ENCODE results near the gene C9orf85.
A peak's percentile ranks its signal among the peaks of the same experiment; 100 is the strongest.

The C9orf85 gene, protein sequence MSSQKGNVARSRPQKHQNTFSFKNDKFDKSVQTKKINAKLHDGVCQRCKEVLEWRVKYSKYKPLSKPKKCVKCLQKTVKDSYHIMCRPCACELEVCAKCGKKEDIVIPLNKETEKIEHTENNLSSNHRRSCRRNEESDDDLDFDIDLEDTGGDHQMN

DNA sequence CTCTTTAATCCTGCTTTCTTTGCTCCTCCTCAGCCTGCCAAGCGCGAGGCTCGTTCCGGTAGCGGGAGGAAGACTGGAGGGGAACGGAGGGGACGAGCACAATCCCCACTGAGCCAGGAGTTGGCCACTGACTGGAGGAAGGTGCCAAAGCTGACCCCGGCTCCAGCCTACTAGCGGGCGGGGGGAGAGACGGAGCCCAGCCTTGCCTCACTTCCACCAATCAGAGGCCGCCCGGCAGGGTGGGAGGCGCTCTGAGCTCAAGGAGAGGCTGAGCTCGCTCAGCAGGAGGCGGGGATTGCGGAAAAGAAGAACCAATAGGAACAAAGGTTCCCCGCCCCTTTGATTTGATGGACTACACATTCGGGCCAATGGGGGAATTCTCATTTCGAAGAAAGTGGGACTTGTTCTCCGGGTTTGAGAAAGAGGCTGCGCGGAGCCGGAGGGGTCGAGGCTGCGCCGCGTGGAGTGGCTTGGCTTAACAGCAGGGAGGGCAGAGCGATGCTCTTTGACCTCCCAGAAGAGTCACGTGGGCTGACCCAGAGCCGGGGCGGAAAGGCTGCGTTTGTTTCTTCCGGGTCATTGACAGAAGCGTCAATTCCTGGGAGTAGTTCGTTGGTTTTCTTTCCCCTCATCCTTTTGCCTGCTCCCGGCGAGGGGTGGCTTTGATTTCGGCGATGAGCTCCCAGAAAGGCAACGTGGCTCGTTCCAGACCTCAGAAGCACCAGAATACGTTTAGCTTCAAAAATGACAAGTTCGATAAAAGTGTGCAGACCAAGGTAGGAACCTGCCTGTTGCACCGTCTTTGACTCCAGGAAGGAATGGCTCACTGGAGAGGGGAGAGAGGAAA is at the start of gene C9orf85, which contains the start of gene ABHD17B:
C9orf85 (plus strand) TSS at position 579 of the 847 bp plus-strand sequence; CDS start at position 675, 96 bp downstream.
ABHD17B (minus strand) TSS at position 133 of the 847 bp plus-strand sequence. CDS start 36,113 bp downstream, outside the sequence.
- H3K4me3 ChIP-seq (ENCODE audit: low read depth, low read length): peak within 1 kb of the TSS; percentile 90
- TF ChIP-seq, protein P1, sequence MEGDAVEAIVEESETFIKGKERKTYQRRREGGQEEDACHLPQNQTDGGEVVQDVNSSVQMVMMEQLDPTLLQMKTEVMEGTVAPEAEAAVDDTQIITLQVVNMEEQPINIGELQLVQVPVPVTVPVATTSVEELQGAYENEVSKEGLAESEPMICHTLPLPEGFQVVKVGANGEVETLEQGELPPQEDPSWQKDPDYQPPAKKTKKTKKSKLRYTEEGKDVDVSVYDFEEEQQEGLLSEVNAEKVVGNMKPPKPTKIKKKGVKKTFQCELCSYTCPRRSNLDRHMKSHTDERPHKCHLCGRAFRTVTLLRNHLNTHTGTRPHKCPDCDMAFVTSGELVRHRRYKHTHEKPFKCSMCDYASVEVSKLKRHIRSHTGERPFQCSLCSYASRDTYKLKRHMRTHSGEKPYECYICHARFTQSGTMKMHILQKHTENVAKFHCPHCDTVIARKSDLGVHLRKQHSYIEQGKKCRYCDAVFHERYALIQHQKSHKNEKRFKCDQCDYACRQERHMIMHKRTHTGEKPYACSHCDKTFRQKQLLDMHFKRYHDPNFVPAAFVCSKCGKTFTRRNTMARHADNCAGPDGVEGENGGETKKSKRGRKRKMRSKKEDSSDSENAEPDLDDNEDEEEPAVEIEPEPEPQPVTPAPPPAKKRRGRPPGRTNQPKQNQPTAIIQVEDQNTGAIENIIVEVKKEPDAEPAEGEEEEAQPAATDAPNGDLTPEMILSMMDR (conservative IDR thresholded peaks at IDR 0.05; ENCODE audit: low read depth, low read length): no peak
- peak; percentile 100 for DNase-seq (ENCODE audit: low read depth)

DNA sequence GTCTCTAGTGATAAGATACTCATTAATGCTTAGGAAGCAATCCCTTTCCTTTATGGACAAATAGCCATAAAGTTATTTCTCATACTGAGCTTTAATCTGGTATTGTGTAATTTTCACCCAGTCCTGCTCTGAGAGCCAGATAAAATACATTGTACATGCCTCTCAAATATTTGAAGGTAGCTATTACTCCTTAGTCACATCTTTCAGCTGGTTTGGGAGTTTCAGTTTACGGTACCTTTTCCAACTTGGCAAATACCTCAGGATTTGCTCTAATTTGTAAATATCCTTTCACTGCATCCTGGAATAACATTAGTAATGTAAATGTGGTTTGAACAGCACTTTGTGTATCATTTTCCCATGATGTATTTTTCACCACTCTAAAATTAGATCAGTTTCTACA is 47.8 kb upstream of the C9orf85 start:
- no peak overlapping the region for H3K4me3 ChIP-seq (ENCODE audit: low read depth, low read length)
- peak; percentile 43 for DNase-seq (ENCODE audit: low read depth)
- TF ChIP-seq, protein P1 (conservative IDR thresholded peaks at IDR 0.05; ENCODE audit: low read depth, low read length): no peak

DNA sequence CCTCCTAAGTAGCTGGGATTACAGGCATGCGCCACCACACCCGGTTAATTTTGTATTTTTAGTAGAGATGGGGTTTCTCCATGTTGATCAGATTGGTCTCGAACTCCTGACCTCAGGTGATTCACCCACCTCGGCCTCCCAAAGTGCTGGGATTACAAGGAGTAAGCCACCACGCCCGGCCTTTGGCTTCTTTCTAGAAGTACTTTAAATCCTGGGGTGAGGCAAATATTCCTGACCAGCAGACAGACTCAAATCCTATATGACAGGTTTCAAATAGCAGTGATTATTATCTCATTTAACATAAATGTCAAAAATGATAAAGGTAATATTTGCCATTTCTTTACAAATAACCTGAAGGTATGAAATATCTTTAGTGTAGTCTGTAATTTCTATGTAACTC is 36.1 kb upstream of the C9orf85 start:
- TF ChIP-seq, protein P1 (conservative IDR thresholded peaks at IDR 0.05; ENCODE audit: low read depth, low read length): no peak
- no peak for DNase-seq (ENCODE audit: low read depth)
- H3K4me3 ChIP-seq (ENCODE audit: low read depth, low read length): no peak overlapping the region

DNA sequence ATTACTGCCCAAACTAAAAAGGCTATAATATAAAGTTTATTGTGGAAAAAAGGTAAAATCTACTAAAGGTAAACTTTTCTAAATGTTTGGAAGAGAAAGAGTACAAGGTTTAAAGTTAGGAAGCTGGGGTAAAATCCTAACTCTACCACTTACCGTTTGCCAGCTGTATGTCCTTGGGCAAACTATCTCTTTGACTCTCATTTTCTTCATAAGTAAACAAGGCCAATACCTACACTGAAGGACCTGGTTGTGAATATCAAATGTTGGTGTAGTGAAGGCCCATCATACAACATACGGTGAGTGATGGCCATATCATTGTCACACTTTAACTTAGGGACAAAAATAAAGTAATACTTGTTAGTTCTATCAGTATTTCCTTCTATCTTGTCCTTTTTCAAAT is 35.3 kb upstream of the C9orf85 start:
- no peak overlapping the region for H3K4me3 ChIP-seq (ENCODE audit: low read depth, low read length)
- TF ChIP-seq, protein P1 (conservative IDR thresholded peaks at IDR 0.05; ENCODE audit: low read depth, low read length): no peak
- no peak for DNase-seq (ENCODE audit: low read depth)

DNA sequence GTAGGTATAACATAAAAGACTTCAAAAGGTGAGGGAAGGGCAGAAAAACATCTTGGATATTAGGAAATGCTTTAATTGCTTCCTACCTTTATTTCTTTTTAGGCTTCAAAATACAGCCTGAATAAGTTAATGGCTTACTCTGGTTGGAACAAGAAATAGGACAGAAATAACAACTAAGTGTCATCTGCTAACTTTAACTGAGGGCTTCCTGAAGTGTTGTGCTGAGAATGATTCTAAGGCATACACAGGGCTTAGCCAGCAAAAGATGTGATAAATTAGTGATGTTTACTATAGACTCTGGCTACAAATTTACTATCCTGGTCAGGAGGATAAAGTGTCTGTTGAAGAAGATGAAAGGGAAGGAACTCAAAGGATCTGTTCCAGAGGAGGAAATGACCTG is 34.6 kb upstream of the C9orf85 start:
- TF ChIP-seq, protein P1 (conservative IDR thresholded peaks at IDR 0.05; ENCODE audit: low read depth, low read length): no peak
- H3K4me3 ChIP-seq (ENCODE audit: low read depth, low read length): no peak overlapping the region
- no peak for DNase-seq (ENCODE audit: low read depth)

DNA sequence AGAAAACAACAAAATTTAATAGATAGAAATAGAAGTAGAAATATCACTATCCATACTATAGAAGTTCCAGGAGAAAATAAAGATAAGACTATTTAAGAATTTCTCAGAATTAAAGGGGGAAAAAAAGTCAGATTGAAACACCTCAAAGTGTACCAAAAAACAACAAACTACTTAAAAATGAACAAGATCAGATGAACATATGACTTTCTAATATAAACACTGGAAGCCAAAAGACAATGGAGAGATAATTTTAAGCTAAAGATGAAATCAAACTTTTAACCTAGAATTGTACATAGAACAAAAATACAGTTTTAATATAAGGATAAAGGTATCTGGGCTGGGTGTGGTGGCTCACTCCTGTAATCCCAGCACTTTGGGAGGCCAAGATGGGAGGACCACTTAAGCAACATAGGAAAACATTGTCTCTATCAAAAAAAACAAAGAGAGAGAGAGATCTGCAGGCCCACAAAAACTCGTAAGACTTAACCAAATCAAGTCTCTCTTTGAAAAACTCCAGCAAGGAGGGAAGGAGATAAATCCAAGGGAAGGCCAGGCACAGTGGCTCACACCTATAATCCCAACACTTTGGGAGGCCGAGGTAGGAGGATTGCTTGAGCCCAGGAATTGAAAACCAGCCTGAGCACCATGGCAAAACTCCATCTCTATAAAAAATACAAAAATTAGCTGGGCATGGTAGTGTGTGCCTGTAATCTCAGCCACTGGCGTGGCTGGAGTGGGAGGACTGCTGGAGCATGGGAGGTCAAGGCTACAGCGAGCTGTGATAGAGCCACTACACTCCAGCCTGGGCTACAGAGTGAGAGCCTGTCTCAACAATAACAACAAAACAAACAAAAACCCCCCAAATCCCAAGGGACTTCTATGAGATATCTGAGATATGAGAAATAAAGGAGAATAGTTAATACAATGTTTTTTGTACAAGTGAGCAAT is 32.8 kb upstream of the C9orf85 start:
- TF ChIP-seq, protein P1 (conservative IDR thresholded peaks at IDR 0.05; ENCODE audit: low read depth, low read length): no peak
- no peak for DNase-seq (ENCODE audit: low read depth)

More for the DNA sequence above, 32.8 kb upstream of the C9orf85 start:
- H3K4me3 ChIP-seq (ENCODE audit: low read depth, low read length): no peak overlapping the region
